Adrenal gland (tissue), 5 donors: Measurements from ENCODE around the gene ULBP1.
"Not testable (repeated sequence)": the region's sequence is repeated elsewhere in the genome, so short reads cannot be mapped to it uniquely, and the experiment has no call there.

ENCODE experiments used
- POLR2A ChIP-seq, 2 donors: fragments of 450-650 bp; IDR thresholded peaks; one replicate each; pipeline ENCODE4 v1.6.1; 2017; ENCODE audit warnings: antibody characterized with exemption in 2 of 2, mild to moderate bottlenecking in 2 of 2, moderate library complexity in 1 of 2
- TF ChIP-seq, protein P1 (sequence below), 6 experiments: fragments of 450-650 bp in 4 of 6; fragments of 200-600 bp in 2 of 6; sonication (generic) in 1 of 6; IDR thresholded peaks; 1 replicate in 5 of 6; 2 replicates in 1 of 6; pipeline versions ENCODE4 v1.5.1 to v1.8.0; 2016 to 2021; ENCODE audit warnings: antibody characterized with exemption in 6 of 6, mild to moderate bottlenecking in 2 of 6, moderate library complexity in 1 of 6
- donor health status: DM: no; HTN: no; CAD: no.

DNA sequence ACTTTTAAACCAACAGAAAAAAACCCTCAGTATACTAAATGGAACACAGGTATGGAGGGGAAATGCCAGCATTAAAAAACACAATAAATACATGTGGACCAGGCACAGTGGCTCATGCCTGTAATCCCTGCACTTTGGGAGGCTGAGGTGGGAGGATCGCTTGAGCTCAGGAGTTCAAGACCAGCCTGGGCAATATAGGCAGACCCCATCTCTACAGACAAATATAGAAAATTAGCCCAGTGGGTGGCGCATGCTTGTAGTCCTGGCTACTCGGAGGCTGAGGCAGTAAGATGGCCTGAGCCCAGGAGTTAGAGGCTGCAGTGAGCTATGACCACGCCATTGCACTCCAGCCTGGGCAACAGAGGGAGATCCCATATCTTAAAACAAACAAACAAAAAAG is 3.9 kb upstream of the ULBP1 start:
- TF ChIP-seq, protein P1, sequence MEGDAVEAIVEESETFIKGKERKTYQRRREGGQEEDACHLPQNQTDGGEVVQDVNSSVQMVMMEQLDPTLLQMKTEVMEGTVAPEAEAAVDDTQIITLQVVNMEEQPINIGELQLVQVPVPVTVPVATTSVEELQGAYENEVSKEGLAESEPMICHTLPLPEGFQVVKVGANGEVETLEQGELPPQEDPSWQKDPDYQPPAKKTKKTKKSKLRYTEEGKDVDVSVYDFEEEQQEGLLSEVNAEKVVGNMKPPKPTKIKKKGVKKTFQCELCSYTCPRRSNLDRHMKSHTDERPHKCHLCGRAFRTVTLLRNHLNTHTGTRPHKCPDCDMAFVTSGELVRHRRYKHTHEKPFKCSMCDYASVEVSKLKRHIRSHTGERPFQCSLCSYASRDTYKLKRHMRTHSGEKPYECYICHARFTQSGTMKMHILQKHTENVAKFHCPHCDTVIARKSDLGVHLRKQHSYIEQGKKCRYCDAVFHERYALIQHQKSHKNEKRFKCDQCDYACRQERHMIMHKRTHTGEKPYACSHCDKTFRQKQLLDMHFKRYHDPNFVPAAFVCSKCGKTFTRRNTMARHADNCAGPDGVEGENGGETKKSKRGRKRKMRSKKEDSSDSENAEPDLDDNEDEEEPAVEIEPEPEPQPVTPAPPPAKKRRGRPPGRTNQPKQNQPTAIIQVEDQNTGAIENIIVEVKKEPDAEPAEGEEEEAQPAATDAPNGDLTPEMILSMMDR (IDR thresholded peaks at IDR 0.05), result not testable (repeated sequence)
- TF ChIP-seq POLR2A (IDR thresholded peaks at IDR 0.05), result not testable (repeated sequence)
